ENCODE data around the gene CHN2.
"Not testable (repeated sequence)": the region's sequence is repeated elsewhere in the genome, so short reads cannot be mapped to it uniquely, and the experiment has no call there.

CHN2 gene

DNA sequence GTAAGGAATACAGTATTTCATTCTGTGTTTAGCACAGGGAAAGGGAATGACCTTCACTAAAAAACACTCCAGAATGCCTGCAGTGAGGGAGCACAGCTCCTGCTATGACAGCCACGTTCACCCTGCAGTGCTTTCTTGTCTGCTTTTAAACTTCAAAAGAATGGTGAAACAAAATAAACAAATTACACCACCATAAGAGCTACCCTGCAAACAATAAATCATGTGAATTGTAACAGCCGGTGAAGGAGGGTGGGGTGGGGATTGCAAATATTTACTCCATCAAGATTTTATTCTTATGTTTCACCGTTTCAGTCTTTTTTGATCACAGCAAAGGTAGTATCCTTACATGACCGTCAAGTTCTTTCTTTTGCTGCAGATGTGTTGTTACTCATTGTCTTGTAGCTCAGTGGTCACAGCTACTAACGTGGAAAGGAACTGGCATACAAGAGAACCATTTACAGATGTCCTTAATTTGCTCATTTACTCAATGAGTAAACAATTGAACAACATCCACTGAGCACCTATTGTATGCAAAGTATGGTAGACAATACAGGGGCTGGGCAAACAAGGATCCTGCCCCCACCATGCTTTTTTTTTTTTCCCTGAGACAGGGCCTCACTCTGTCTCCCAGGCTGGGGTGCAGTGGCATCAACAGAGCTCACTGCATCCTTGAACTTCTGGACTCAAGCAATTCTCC, 4.1 kb upstream of the CHN2 start:
- no peak for DNase-seq

DNA sequence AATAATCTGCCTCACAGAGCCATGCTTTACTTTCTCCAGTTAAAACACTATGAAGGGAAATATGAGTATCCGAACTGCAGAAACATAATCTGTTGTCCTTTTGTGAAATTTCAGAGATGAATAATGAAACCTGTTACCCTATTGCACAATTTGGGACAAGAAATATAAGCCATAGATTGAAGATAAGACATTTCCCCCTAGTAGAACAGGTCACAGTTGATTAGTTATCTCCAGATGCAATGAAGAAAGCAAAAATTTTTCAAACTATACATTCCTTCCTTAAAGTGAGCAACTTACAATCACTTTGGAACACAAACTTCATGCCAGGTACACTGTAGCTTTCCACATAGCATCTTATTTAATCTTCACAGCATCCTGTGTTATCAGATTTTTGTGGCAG, 2.3 kb upstream of the CHN2 start:
- DNase-seq, result no peak

DNA sequence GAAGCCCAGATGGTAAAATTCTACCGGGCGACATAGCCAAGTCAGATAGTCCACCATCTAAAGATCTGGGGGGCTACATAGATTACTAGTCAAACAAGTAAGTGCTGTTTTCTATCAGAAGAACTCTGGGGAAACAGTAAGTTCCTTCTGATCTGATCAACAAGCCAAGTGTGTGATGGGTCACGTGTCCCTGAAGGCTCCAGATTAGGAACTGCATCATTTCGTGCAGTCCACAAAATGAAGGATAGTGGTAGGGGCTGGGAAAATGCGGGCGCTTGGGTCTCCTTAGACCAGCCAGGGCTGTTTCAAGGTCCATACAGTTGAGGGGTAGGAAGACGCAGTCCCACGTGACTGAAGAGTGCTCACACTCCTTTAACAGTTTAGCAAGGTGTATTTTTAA, 1.8 kb upstream of the CHN2 start:
- DNase-seq, result no peak

DNA sequence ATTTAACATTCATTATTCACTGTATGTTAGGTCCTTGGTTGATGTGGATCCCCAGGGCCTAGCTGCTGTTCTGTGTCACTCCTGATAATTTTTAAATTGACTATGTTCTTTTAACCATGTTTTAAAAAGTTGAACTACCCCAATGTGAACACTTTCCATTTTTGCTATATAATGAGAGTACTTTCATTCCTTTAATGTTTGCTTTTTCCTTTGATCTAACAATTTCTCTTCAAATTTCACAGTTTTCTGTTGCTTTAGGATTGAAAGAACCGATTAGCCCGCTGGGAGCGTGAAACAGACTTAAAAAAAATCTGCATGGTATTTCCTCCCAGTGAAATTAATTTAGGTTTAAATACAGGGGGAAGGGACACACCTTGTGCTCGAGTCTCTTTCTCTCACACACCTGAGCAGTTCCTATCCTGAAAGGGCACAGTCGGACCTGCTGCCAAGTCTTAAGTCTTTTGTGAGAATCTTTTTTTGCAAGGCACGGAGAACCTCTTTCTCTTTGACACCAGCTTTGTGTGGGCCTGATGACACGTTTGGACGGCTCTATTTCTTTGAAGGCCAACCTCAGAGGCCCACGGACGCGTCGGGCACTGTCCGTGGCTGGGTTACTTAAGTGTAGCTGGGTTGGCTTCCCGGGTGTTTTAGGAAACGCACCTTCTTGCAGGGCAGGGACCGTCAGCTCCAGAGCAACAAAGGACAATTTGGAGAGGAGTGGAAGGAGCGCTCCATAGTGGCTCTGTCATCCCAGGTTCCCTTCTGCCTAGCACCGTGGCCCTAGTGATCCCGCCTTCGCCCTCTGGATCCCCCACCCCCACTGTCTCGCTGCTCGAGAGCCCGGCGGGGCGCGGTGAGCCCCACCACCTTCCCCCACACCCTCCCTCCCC, 1.0 kb upstream of the CHN2 start:
- DNase-seq, result no peak

DNA sequence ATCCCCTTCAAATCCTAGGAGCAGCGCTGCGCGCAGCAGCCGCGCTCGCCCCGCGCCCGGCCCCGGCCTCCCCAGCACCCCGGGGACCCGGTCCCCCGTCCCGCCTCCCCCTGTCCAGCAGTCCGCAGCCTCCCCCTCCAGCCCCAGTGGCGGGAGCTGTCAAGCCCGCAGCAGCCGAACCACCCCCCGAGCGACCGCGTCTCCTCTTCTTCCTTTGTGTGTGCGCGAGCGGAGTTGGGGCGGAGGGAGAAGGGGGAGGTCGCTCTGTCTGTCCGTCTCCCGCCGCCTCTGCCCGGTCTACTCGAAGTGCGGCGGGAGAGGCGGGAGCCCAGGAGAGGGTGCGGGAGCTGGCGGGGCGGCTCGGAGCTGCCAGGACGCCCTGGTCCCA, 375 bp upstream of the CHN2 start:
- DNase-seq, result no peak

DNA sequence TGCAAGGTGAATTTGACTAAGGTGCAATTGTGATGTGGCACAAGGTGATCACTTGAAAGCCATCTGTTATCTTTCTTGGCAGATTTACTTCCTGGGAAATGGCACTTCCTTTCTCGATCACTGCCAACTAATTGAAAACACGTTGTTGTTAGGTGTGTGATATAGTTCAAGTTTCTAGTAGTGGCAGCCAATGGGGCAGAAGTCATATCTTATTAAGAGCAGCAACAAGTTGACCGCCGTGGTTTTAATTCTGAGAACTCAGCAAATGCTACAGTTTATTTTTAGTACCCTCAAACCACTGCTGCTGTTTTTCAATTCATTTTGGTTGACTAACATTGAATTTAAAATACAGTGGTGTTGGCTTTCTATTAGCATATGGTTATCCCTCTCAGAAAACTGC, 1.6 kb downstream of the CHN2 start:
- DNase-seq, result no peak

DNA sequence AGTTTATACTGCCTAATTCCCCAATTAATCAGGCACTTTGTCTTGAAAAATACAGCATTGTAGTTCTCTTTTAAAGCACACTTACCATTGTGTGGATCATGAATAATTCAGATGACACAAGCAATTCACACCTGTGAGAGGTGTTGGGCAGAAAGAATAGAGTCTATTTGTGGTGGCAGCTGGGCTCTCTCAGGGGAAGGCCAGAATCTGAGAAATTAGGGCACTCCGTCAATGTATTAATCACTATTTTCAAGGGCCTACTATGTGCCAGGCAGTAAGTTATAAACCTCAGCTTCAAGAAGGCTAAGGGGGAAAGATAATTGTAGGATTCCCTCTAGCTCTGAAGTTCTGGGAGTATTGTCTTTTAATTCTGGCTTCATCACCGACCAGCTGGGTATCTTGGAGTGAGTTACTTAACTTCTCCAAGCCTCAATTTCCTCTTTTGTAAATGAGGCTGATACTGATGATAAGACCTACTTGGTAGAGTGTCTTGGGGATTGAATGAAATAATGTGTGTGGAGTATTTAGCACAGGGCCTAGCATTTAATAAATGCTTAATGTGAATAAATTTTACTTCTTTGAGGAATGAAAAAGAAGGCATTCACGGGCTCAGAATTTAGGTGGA, 2.5 kb downstream of the CHN2 start:
- DNase-seq, result no peak

DNA sequence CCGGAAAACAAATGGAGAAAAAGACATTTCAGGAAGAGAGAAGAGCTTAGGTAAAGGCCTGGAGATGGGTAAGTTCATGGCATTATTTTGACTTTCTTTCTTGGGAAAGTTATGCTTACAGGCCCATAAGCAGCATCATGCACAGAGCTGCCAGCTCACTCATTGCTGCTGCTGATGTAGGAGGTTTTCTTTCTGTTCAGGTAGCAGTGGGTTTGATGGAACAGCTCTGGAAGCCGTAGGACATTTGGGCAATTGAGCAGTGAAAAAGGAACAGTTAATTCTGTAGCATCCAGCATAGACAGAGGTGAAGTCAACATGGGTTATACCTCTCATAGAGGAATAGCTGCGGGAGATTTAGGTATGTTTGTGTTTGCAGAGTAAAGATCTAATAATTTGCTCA, 3.3 kb downstream of the CHN2 start:
- no peak for DNase-seq

DNA sequence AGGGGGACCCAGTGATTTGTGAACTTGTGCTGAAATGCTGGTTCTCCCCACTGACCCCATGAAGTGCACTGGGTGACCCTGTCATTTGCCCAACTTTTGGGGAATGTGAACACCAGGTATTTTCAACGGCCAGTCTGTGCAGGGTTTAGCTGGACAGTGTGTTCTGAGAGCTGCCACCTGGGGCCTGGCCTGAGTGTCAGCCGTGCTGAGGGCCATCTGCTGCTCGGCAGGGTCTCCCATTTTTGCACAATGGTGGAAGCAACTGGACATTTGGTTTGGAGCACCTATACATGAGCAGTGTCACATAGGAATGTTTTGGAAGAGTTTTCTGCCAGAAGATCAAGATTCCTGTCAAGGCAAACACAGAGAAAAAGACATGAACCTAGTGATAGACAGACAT, 5.2 kb downstream of the CHN2 start:
- DNase-seq, result no peak

DNA sequence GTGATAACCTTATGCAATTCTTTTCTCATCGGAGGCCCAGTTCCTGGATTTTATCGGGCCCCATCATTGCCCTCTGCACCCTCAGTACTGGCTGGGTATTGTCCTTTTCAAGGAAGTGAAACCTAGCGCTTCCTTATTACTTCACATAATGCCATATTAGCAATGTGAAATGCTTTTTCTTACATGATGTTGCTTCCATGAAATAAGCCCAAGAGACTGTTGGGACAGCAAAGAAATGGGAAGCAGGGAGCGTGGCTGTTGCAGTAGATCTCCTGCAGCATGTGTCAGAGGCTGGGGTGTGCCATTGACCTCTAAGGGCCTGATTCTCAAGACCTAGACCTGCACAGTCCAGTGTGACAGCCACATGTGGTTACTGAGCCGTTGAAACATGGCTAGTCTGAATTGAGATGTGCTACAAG, 8.1 kb downstream of the CHN2 start:
- no peak for DNase-seq

DNA sequence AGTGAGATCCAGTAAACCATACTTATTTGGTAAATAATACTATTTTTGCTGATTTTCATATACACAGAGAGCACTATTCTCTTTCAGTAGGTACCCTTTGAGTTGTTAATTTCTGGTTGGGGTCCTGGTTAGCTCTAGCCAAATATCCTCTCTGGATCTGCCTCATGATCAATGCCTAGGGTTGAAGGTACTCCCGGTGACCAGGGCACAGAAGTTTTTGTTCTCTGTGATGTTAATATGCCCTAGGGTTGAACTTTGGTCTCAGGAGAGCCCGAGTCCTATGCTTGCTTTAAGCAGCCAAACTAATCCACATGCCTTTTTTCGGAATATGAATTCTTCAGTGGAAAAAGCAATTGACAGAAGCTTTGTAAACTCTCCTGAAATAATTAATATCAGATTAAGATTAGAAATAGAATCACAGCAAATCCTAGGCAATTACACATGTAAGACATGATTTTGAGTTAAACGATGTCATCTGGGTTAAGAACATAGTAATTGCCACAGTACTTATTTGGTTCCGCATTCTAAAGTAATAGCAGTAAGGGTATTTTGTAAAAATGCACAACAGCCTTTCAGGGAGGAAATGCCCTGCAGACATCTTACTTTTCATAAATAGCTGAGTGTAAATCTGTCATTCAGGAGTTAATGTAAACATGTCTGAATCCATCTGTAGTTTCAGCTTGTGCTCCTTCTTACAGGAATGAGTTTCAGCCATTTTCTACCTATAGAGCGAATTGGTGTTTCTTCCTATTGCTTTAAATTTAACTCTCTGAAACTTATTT, 10.1 kb downstream of the CHN2 start:
- no peak for DNase-seq

DNA sequence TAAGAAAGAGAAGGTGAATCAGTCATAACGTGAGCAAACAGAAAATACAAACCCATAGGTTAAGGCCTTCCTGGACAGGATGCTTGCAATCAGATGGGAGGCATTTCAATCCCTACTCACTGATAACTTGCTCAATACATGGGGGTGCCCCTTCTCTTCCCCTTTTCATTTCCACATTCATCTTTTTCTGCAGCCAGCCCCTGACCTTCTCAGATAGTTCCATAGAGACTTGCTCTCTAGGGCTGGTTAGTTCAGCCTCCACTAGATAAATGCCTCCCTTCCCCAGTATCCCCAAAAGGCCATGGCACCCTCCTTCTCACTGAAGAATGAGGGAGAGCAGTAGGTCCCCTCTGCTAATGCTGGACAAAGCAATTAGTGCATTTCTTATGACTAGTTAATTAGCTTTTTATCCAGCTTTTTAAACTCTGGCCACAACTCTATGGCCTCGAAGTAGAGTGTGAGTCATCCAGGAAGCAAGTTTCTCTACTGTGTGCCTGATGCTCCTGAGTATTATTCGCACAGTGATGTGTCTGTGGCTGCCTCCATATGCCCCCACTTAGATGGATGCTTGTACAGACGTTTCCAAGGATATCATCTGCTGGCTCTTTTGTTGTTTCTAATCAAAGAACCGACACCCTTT, 12.7 kb downstream of the CHN2 start:
- DNase-seq, result no peak

DNA sequence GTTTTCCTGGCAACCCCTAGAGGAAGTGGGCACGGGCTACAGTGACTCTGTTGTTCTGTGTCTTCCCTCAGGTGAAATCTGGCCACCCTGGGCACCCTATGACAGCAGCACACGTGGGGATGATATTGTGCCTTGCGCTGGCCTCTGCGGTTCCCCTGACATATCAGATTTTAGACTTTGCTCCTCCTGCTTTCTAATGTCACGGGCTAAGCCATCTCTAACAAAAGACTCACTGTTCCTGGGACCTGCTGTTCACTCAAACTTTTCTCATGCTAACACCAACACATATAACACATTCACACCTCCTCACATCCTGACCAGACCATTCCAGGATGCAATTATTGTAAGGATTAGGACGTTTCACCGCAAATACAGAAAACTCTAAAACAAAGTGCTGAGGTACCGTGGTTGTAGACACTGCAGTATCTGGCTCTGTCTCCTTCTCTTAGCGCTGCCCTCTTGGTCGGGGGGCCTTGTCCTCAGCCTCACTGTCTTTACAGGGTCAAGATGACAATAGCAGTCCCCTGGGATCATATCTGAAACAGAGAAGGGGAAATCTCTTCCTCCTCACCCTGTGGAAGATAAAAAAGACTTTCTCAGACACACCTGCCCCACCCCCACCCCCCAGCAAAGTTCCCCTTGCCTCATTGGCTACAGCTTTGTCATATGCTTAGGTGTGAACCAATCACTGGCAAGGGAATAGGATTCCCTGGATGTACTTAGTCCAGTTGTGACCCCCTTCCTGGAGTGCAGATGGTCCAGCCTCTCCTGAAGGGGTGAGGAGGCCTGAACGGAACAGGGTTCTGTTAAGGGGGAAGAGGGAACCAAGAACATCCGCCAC, 14.1 kb downstream of the CHN2 start:
- no peak for DNase-seq

DNA sequence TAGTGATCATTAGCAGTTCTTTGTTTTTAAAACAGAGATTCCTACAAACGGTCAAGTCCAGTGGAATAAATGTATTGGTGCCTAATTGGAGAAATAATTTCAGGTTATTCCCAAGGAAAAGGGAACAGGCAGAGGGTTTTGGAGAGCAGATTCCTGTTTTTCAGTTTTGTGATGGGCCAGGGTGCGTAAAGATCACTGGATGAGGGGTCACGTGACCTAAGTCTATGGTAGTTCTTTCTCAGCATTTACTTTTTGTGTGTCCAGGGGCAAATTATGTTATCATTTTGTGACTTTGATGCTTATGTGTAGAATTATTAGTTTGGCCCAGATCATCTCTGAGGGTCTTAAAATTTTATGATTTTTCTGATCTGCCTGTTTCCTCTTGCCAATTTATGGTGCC, 15.2 kb downstream of the CHN2 start:
- no peak for DNase-seq

DNA sequence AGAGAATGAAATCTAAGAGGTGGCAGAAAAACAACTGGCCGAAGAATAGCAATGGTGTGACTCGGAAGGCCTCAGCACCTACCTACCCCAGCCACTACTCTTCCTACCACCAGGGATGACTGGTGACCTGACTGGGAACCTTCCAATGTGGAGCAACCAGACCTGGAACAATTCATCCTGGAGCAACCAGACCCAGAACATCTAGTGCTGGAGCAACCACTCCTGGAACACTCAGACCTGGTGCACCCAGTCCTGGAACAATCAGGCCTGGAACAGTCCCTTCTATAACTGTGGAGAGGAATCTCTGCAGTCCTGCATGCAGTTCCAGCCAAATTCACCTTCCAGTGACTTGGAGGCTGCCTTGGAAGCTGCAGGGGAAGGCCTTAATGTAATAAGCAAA, 18.2 kb downstream of the CHN2 start:
- DNase-seq, result not testable (repeated sequence)

DNA sequence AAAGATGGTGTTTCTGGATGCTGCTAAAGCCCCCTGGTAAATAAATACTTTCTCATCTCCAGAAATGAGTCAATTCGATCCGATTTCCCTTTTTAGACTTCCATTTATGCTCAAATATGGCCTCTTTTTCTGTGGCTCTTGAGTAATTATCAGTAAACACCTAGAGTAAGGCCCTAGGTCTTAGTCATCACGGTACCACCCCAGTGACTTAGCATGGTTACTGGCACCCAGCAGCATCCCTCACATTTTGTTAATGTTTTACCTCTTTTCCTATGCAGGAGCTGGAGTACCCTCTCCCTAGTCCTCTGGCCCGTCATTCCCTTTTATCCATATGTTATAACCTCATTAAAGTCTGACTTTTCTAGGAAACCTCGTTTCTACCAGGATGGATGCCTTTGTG, 19.5 kb downstream of the CHN2 start:
- no peak for DNase-seq

DNA sequence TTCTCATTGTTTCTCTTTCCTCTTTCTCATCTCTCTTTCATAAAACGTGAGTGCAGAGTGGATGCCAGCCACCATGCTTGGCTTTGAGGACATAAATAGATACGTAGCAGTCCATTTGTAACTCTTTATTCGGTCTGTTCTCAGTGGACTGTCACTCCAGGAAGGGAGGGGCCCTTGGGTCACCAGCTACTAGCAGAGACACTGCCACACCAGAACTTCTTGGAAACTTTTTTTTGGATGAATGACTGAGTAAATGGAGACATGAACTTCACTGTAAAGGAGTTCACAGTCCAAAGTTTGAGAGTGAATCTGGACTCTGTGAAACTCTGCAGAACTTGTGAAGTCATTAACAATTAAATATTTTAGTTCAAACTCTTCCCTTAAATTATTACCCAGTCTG, 20.2 kb downstream of the CHN2 start:
- no peak for DNase-seq

DNA sequence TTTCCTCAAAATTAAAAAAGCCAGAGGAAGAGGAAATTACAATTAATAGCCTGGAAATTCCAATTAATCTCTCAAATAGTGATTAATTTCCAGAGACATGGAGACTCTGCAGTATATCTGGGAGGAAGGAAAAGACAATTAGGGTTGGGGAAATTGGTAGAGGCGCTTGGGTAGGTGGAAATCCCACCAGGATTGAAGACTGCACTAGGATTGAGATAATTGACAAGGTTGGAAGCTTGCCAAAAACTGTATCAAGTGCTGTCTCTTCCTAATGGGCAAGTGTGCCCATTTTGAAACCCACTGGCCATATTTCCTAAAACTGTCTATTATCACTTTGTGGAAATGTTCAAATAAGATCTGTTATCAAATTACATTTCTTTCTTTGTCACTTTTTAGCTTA, 21.6 kb downstream of the CHN2 start:
- no peak for DNase-seq

DNA sequence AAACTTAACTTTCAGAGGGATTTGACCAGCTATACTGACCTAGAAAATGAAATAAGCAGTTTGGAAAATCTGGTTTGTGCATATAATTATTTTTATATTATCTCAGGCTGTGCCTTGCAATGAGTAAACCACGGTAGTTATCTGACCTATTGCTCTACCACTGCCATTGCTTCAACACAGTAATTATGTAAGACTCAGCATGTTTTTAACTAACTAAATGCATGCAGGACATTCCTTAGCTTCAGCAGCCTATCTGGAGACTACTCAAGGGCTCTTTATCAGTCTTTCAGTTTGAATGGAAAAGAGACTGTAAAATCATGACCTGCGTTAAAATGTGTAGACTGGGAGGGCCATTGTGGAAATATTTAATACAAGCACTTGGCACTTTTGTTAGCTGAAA, 22.5 kb downstream of the CHN2 start:
- no peak for DNase-seq

DNA sequence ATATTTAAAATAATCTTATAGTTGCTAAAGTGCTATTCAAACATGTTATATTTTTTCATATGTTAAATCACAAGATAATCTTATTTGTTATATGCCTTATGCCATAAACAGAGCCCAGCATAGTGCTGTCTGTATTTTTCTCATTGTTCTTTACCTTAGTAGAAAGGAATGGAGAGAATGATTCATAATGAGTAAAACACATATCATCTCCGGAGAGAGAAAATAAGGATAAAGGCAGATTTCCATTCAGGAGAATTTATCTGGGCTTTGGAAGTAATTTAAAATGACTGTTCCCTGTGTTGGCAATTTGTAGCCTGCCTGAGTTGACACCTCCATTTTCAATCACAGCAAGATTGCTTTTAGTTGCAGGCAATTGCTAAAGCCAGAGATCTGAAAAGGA, 30.2 kb downstream of the CHN2 start:
- no peak for DNase-seq

DNA sequence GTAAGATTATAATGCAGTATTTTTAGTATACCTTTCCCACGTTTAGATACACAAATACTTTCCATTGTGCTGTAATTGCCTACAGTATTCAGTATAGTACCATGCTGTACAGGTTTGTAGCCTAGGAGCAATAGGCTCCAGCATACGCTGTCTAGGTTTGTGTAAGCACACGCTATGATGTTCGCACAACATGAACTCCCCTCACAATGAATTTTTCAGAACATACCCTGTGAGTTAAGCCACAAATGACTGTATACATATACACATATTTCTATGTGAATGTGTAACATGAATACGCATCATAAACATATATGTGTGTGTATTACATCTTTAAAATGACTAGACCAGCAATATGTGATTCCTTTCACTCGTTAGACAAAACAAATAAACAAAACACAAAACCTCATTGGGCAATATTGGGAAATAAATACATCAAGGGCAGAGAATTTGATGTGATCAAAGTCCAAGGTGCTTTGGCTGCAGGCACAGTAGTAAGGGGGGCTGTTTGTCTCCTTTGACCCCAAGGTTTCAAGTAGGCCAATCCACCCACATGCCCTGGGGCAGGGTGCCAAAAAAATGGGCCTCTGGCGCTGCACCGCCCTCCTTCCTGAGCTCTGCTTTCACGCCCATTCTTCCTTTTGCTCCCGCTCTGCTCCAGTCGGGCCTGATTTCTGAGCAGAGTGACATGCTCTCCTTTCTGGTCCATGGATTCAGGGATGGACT, 33.9 kb downstream of the CHN2 start:
- no peak for DNase-seq

All from fibroblast of skin of scalp (primary cell).